GM11168 (cell line): ENCODE data around the gene BSDC1.
"Not testable (repeated sequence)": the region's sequence is repeated elsewhere in the genome, so short reads cannot be mapped to it uniquely, and the experiment has no call there.

Source experiments
- in situ Hi-C: fragments of 300-500 bp; cut with MboI; formaldehyde crosslinking; loops from one replicate; pipeline ENCODE4 v1.12.0; 2022; ENCODE audit warnings: low sequenced_read_pairs; ENCODE audit not compliant: unreplicated experiment

BSDC1 gene, protein sequence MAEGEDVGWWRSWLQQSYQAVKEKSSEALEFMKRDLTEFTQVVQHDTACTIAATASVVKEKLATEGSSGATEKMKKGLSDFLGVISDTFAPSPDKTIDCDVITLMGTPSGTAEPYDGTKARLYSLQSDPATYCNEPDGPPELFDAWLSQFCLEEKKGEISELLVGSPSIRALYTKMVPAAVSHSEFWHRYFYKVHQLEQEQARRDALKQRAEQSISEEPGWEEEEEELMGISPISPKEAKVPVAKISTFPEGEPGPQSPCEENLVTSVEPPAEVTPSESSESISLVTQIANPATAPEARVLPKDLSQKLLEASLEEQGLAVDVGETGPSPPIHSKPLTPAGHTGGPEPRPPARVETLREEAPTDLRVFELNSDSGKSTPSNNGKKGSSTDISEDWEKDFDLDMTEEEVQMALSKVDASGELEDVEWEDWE

GRCh38 chr1:32394141-32394889, at the start of gene BSDC1:
TSS of gene BSDC1 (minus strand) at chr1:32394441. CDS start at chr1:32394414, 27 bp downstream.
- in situ Hi-C loops = no loop called here

DNA sequence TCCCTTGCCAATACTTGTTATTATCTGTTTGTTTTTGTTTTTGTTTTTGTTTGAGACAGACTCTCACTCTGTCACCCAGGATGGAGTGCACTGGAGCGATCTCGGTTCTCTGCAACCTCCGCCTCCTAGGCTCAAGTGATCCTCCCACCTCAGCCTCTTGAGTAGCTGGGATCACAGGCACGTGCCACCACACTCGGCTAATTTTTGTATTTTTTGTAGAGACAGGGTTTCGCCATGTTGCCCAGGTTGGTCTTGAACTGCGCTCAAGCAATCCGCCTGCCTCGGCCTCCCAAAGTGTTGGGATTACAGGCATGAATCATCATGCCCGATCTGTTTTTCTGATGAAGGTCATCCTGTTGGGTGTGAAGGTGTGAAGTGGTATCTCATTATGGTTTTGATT, 47.2 kb upstream of the BSDC1 start:
- in situ Hi-C loops = not testable (repeated sequence)

DNA sequence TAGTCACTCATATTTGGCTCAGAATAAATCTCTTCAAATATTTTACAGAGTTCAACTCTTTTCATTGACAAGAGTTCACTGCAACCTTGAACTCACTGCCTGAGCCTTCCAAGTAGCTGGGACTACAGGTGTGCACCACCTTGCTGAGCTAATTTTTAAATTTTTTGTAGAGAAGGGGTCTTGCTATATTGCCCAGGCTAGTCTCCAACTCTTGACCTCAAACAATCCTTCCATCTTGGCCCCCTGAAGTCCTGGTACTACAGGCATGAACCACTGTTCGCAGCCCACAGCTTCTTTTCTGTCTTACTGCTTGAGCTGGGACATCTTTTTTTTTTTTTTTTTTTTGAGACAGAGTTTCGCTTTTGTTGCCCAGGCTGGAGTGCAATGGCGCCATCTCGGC, 44.5 kb upstream of the BSDC1 start:
- in situ Hi-C loops = not testable (repeated sequence)

DNA sequence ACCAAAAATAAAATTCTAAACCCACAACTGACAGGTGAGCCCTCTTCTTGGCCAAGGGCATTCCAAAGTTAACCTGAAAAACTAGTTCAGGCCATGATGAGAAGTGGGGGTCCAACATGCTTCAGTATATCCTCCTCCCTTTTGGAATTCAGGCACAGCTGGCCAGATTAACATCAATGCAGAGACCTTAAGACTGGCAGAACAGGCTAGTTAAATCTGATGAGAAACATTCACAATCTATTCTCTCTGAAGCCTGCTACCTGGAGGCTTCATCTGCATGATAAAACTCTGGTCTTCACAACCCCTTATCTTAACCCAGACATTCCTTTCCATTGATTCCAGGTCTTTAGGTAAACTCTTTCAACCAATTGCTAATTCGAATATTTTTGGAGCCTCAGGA, 43.9 kb upstream of the BSDC1 start:
- in situ Hi-C loops = no loop called here

- in situ Hi-C loops = no loop called here
Observed at GRCh38 chr1:32431736-32432400, 37.6 kb upstream of the BSDC1 start.

- in situ Hi-C loops = no loop called here
Observed at GRCh38 chr1:32427264-32427963, 33.2 kb upstream of the BSDC1 start.

DNA sequence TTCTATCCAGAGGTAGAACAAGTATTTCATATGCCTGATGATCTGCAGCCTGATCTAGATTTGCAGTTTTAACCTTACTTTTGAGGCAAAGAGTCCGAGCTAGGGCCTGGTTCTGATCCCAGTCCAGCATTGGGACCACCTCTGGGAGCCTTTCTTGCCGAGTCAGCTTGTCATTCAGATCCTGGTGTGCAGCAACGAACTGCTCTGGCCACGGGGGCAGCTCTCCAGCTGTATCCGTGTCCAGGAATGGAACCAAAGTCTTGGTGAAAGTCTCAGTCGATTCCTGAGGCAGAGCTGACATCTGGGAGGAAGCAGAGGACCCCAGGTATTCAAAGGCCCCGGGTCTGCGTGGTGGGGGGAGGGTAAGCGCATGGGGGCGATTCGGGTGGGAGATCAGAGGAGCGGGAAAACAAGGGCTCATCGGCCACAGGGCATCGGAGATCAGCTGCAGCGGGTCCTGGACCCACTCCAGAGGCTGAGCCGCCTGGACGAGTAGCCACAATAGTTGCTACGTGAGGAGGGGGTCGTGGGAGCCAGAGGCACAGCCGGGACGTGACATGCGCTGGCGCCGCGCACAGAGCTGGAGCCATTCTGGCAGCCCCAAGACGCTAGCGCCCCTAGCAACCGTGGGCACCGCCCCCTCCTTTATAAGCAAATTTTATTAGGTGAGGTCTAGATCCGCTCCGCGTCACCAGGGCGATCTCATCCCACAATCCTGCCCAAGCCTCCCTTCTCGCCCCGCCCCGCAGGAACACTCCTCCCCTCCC, 32.4 kb upstream of the BSDC1 start:
- in situ Hi-C loops = no loop called here

- in situ Hi-C loops = no loop called here
Observed at GRCh38 chr1:32421775-32422174, 27.5 kb upstream of the BSDC1 start.

- in situ Hi-C loops = no loop called here
Observed at GRCh38 chr1:32414186-32414886, 20.1 kb upstream of the BSDC1 start.

- in situ Hi-C loops = no loop called here
Observed at GRCh38 chr1:32413507-32414185, 19.4 kb upstream of the BSDC1 start.

- in situ Hi-C loops = no loop called here
Observed at GRCh38 chr1:32411261-32411660, 17.0 kb upstream of the BSDC1 start.

GRCh38 chr1:32406629-32407111, 12.4 kb upstream of the BSDC1 start:
- in situ Hi-C loops = no loop called here

- in situ Hi-C loops = no loop called here
Observed at GRCh38 chr1:32405672-32406467, 11.6 kb upstream of the BSDC1 start.

DNA sequence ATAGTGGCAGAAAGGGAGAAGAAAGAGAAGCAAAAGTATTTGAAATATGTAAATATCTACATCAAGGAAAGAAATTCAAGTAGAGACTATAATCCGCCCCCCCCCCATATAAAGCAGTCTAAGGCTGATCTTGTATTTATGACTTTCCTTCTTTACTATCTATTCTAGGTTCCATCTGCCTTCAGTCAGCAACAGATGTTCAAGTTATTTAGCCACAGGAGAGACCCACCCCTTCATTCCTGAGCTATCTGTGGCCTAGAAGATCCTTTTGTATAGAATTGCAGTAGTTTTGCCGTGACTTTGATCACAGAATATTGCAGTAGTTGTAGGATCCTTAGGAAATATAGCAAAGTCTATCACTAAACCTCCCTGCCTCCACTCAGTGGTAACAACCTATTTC, 10.7 kb upstream of the BSDC1 start:
- in situ Hi-C loops = no loop called here

- in situ Hi-C loops = no loop called here
Observed at GRCh38 chr1:32400876-32401631, 6.8 kb upstream of the BSDC1 start.

DNA sequence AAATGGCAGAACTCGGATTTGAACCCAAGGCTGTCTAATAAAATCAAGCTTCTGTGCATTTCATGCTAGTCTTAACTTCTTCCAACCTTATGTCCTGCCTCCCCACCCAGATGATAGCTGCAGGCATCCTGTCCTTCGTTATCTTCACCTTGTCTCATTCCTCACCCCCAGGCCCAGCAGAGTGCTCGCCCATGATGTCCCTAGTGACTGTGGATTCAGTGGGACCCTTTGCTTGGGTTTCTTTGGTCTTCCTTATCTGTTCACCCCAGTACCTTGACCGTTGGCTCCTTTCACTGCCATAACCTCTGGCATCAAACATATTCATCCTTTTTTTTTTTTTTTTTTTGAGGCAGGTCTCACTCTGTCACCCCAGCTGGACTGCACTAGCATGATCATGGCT, 5.6 kb upstream of the BSDC1 start:
- in situ Hi-C loops = no loop called here

GRCh38 chr1:32398401-32398800, 4.2 kb upstream of the BSDC1 start:
- in situ Hi-C loops = no loop called here
